Osteocyte (in vitro differentiated cells): ENCODE results near the gene CNTN6. TPM values are rescaled to one million over a fixed set of nuclear protein-coding genes. Genes with fewer than 3 reads are reported as not detected.

Source experiments
- DNase-seq: peaks from one replicate; pipeline ENCODE4 v3.0.0; 2021; ENCODE audit warnings: mixed read lengths; ENCODE audit not compliant: unreplicated experiment; ENCODE audit errors: extremely low spot score
- H3K27ac Mint-ChIP-seq: one replicate; pipeline ENCODE4 v1.8.0; 2021; ENCODE audit warnings: mild to moderate bottlenecking, mixed read lengths; ENCODE audit not compliant: unreplicated experiment
- H3K27me3 Mint-ChIP-seq: one replicate; pipeline ENCODE4 v1.8.0; 2021; ENCODE audit warnings: mixed read lengths; ENCODE audit not compliant: unreplicated experiment
- H3K36me3 Mint-ChIP-seq: one replicate; pipeline ENCODE4 v1.8.0; 2021; ENCODE audit warnings: mixed read lengths; ENCODE audit not compliant: unreplicated experiment
- H3K4me1 Mint-ChIP-seq: one replicate; pipeline ENCODE4 v1.8.0; 2021; ENCODE audit warnings: mixed read lengths; ENCODE audit not compliant: unreplicated experiment
- H3K4me3 Mint-ChIP-seq: one replicate; pipeline ENCODE4 v1.8.0; 2021; ENCODE audit warnings: mild to moderate bottlenecking, moderate library complexity, mixed read lengths; ENCODE audit not compliant: unreplicated experiment
- H3K9me3 Mint-ChIP-seq: one replicate; pipeline ENCODE4 v1.8.0; 2021; ENCODE audit warnings: mixed read lengths; ENCODE audit not compliant: unreplicated experiment
- CTCF ChIP-seq: fragments of 200-600 bp; sonication (generic); IDR thresholded peaks from 2 replicates; pipeline ENCODE4 v1.5.0; 2021; ENCODE audit warnings: antibody characterized with exemption, mild to moderate bottlenecking, moderate library complexity
- total RNA-seq: library from RNA; stranded (reverse); gene quantifications from 2 replicates; pipeline ENCODE4 v1.2.1, GENCODE V29; 2021

CNTN6 gene
- total RNA-seq, 1 donor from 2014 or later, result 27.5 TPM

- Mint-ChIP-seq H3K9me3 (no peaks in the 10 kb centered on the region), H3K27me3 (no peaks in the 10 kb centered on the region), H3K4me1 (peaks cover 4% of the 10 kb centered on the region), H3K27ac (no peak overlapping the region), H3K36me3 (no peaks in the 10 kb centered on the region), H3K4me3 (no peak overlapping the region)
- peak; percentile 18 for TF ChIP-seq CTCF
- no peak for DNase-seq
These were observed 158.6 kb downstream of the CNTN6 start for GRCh38 chr3:1251282-1252060.

GRCh38 chr3:1252061-1252430 is 159.2 kb downstream of the CNTN6 start:
- no peak overlapping the region for H3K4me3 Mint-ChIP-seq
- no peaks in the 10 kb centered on the region for H3K27me3 Mint-ChIP-seq
- DNase-seq, result no peak
- peaks cover 4% of the 10 kb centered on the region for H3K4me1 Mint-ChIP-seq
- no peak for TF ChIP-seq CTCF
- no peaks in the 10 kb centered on the region for H3K9me3 Mint-ChIP-seq
- no peak overlapping the region for H3K27ac Mint-ChIP-seq
- H3K36me3 Mint-ChIP-seq, result no peaks in the 10 kb centered on the region

GRCh38 chr3:1262246-1262645 is 169.4 kb downstream of the CNTN6 start:
- no peaks in the 10 kb centered on the region for H3K36me3 Mint-ChIP-seq
- H3K9me3 Mint-ChIP-seq, result peaks cover 4% of the 10 kb centered on the region

GRCh38 chr3:1263121-1263520 is 170.3 kb downstream of the CNTN6 start:
- Mint-ChIP-seq H3K4me1 (peaks cover 9% of the 10 kb centered on the region), H3K27me3 (no peaks in the 10 kb centered on the region), H3K36me3 (no peaks in the 10 kb centered on the region), H3K4me3 (no peak overlapping the region), H3K9me3 (peaks cover 4% of the 10 kb centered on the region), H3K27ac (no peak overlapping the region)
- no peak for DNase-seq
- TF ChIP-seq CTCF, result no peak

More at GRCh38 chr3:1262246-1262645, 169.4 kb downstream of the CNTN6 start:
- no peaks in the 10 kb centered on the region for H3K27me3 Mint-ChIP-seq
- H3K27ac Mint-ChIP-seq, result no peak overlapping the region
- TF ChIP-seq CTCF, result no peak
- H3K4me1 Mint-ChIP-seq, result peaks cover 4% of the 10 kb centered on the region
- H3K4me3 Mint-ChIP-seq, result no peak overlapping the region
- DNase-seq, result no peak

- DNase-seq, result no peak
- peaks cover 4% of the 10 kb centered on the region for H3K9me3 Mint-ChIP-seq
- no peak for TF ChIP-seq CTCF
- H3K4me3 Mint-ChIP-seq, result no peak overlapping the region
- peaks cover 26% of the 10 kb centered on the region for H3K4me1 Mint-ChIP-seq
- H3K27me3 Mint-ChIP-seq, result no peaks in the 10 kb centered on the region
- H3K27ac Mint-ChIP-seq, result peak overlapping the region; percentile 41
- H3K36me3 Mint-ChIP-seq, result peaks cover 6% of the 10 kb centered on the region
These were observed 177.0 kb downstream of the CNTN6 start for GRCh38 chr3:1269808-1270207.
